Mammary epithelial cell (primary cell): ENCODE data around the gene RPTOR.

ENCODE experiments used
- EZH2 ChIP-seq: IDR thresholded peaks from 2 replicates; pipeline ENCODE4 v1.6.1; 2012; ENCODE audit warnings: low read length, inconsistent platforms, borderline replicate concordance
- TF ChIP-seq, protein P1 (sequence below), 2 donors: IDR thresholded peaks in 1 of 2; conservative IDR thresholded peaks in 1 of 2; 2 replicates each; pipeline ENCODE4 v1.5.1; 2011 to 2012; ENCODE audit warnings: inconsistent platforms in 2 of 2, low read length in 2 of 2, mild to moderate bottlenecking in 2 of 2, control low read depth in 1 of 2, low read depth in 1 of 2; ENCODE audit not compliant: insufficient read depth in 1 of 2; ENCODE audit errors: extremely low read depth in 1 of 2

DNA sequence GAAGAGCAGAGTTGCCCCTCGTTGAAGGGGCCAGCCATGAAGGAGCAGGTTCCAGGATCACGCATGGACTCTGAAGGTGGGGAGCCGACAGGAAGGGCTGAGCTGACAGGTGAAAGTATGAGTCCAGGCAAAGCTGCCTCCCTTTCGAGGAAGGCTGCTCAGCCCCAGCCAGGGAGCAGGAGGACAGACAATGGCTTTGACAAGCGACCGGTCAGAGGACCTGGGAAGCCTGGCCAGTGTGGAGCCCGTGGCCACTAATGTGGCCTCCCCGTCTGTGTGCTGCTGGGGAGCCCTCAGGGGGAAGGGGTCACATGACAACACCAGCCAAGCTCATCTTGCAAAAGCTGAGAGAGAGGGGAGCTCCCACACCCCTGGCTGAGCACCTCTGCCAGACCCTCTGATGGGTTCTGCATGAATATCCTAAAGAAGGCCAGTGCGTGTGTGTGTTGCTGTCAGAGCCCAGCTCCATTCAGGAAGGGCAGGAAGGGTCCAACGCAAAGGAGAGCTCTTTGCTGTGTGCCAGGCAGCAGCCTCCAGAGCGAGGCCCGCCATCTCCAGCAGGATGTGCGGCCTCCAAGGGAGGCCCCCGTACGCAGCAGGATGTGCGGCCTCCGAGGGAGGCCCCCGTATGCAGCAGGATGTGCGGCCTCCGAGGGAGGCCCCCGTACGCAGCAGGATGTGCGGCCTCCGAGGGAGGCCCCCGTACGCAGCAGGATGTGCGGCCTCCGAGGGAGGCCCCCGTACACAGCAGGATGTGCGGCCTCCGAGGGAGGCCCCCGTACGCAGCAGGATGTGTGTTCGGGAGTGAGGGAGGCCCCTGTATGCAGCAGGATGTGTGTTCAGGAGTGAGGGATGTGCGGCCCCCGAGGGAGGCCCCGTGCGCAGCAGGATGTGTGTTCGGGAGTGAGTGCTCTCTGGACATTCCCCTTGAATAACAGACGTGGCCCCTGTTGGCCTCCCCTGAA lies 344.9 kb downstream of the RPTOR start:
- TF ChIP-seq, protein P1, sequence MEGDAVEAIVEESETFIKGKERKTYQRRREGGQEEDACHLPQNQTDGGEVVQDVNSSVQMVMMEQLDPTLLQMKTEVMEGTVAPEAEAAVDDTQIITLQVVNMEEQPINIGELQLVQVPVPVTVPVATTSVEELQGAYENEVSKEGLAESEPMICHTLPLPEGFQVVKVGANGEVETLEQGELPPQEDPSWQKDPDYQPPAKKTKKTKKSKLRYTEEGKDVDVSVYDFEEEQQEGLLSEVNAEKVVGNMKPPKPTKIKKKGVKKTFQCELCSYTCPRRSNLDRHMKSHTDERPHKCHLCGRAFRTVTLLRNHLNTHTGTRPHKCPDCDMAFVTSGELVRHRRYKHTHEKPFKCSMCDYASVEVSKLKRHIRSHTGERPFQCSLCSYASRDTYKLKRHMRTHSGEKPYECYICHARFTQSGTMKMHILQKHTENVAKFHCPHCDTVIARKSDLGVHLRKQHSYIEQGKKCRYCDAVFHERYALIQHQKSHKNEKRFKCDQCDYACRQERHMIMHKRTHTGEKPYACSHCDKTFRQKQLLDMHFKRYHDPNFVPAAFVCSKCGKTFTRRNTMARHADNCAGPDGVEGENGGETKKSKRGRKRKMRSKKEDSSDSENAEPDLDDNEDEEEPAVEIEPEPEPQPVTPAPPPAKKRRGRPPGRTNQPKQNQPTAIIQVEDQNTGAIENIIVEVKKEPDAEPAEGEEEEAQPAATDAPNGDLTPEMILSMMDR (conservative IDR thresholded peaks at IDR 0.05 in 1 of 2, IDR thresholded peaks at IDR 0.05 in 1 of 2; ENCODE audit: extremely low read depth in 1 of 2, insufficient read depth in 1 of 2, low read depth in 1 of 2, low read length in 2 of 2), result no peak
- no peak for TF ChIP-seq EZH2
